Neural progenitor cell (in vitro differentiated cells): ENCODE data around the gene ABCD3. TPM values are rescaled to one million over a fixed set of nuclear protein-coding genes. Genes with fewer than 3 reads are reported as not detected.
A peak's percentile ranks its signal among the peaks of the same experiment; 100 is the strongest.
"Not testable (repeated sequence)": the region's sequence is repeated elsewhere in the genome, so short reads cannot be mapped to it uniquely, and the experiment has no call there.

ENCODE experiments used
- DNase-seq: peaks from one replicate; pipeline ENCODE4 v3.0.0-alpha.2; 2016; ENCODE audit warnings: low spot score
- H2AFZ ChIP-seq: fragments of 200-600 bp; sonication (generic); replicated peaks from 2 replicates; pipeline ENCODE4 v1.6.1; 2016; ENCODE audit warnings: antibody characterized with exemption
- H3F3A ChIP-seq: fragments of 200-600 bp; sonication (generic); 2 replicates; pipeline ENCODE4 v1.6.1; 2016; ENCODE audit warnings: antibody characterized with exemption, low read depth
- H3K27ac ChIP-seq: fragments of 200-600 bp; sonication (generic); 2 replicates; pipeline ENCODE4 v1.5.1; 2016; ENCODE audit warnings: mild to moderate bottlenecking
- H3K27me3 ChIP-seq: fragments of 200-600 bp; sonication (generic); 2 replicates; pipeline ENCODE4 v1.6.1; 2016; ENCODE audit warnings: mild to moderate bottlenecking, moderate library complexity
- H3K36me3 ChIP-seq: fragments of 200-600 bp; sonication (generic); 2 replicates; pipeline ENCODE4 v1.5.1; 2016
- H3K4me1 ChIP-seq: fragments of 200-600 bp; sonication (generic); 2 replicates; pipeline ENCODE4 v1.6.1; 2016; ENCODE audit warnings: mixed run types
- H3K4me2 ChIP-seq: fragments of 200-600 bp; sonication (generic); 2 replicates; pipeline ENCODE4 v1.6.1; 2016
- H3K4me3 ChIP-seq: fragments of 200-600 bp; sonication (generic); 2 replicates; pipeline ENCODE4 v1.5.1; 2016
- H3K79me2 ChIP-seq: fragments of 200-600 bp; sonication (generic); 2 replicates; pipeline ENCODE4 v1.6.1; 2016; ENCODE audit warnings: low read depth
- H3K9ac ChIP-seq: fragments of 200-600 bp; sonication (generic); 2 replicates; pipeline ENCODE4 v1.6.1; 2016
- H3K9me3 ChIP-seq: fragments of 200-600 bp; sonication (generic); 2 replicates; pipeline ENCODE4 v1.5.1; 2016; ENCODE audit warnings: low read depth
- H4K20me1 ChIP-seq: fragments of 200-600 bp; sonication (generic); 2 replicates; pipeline ENCODE4 v1.6.1; 2016; ENCODE audit warnings: low read depth
- H3K27ac Mint-ChIP-seq: 3 replicates; pipeline ENCODE4 v1.8.0; 2021; ENCODE audit warnings: mixed read lengths
- H3K27me3 Mint-ChIP-seq: 2 replicates; pipeline ENCODE4 v1.8.0; 2022; ENCODE audit warnings: low read depth, mild to moderate bottlenecking, inconsistent platforms, moderate library complexity, mixed read lengths; ENCODE audit not compliant: insufficient read depth
- H3K36me3 Mint-ChIP-seq: 3 replicates; pipeline ENCODE4 v1.8.0; 2021; ENCODE audit warnings: mixed read lengths
- H3K4me1 Mint-ChIP-seq: 3 replicates; pipeline ENCODE4 v1.8.0; 2021; ENCODE audit warnings: mixed read lengths
- H3K4me3 Mint-ChIP-seq: 3 replicates; pipeline ENCODE4 v1.8.0; 2021; ENCODE audit warnings: mild to moderate bottlenecking, moderate library complexity, mixed read lengths
- H3K9me3 Mint-ChIP-seq: 3 replicates; pipeline ENCODE4 v1.8.0; 2020; ENCODE audit warnings: mixed read lengths
- EZH2 ChIP-seq: fragments of 200-600 bp; sonication (generic); IDR thresholded peaks from 2 replicates; pipeline ENCODE4 v1.6.1; 2017; ENCODE audit warnings: antibody characterized with exemption, mild to moderate bottlenecking, moderate library complexity
- EZH2phosphoT487 ChIP-seq: fragments of 200-600 bp; sonication (generic); IDR thresholded peaks from 2 replicates; pipeline ENCODE4 v1.6.1; 2017; ENCODE audit warnings: antibody characterized with exemption
- total RNA-seq: library from RNA; depleted of rRNA; stranded (reverse); fragments of >200 nt; gene quantifications from 2 replicates; pipeline ENCODE4 v1.2.3, GENCODE V29; 2015; ENCODE audit warnings: low replicate concordance
- TF ChIP-seq, protein P1 (sequence below): fragments of 200-600 bp; sonication (generic); IDR thresholded peaks from 2 replicates; pipeline ENCODE4 v1.5.1; 2017; ENCODE audit warnings: antibody characterized with exemption, mild to moderate bottlenecking

ABCD3 gene
- total RNA-seq, 1 donor from 2014 or later: 45.1 TPM

- not testable (repeated sequence) for H3K9ac ChIP-seq, H3K4me2 ChIP-seq, DNase-seq, H3K27me3 ChIP-seq, H3K27me3 Mint-ChIP-seq, H4K20me1 ChIP-seq, H3K4me3 ChIP-seq, H3K4me1 Mint-ChIP-seq, H3K4me3 Mint-ChIP-seq, H3K27ac Mint-ChIP-seq, H2AFZ ChIP-seq, H3K4me1 ChIP-seq
- peak overlapping the region; percentile 46 for H3K27ac ChIP-seq
- H3K9me3 Mint-ChIP-seq: peaks cover 82% of the 10 kb centered on the region
- peaks cover 54% of the 10 kb centered on the region for H3K36me3 Mint-ChIP-seq
- H3K79me2 ChIP-seq: peaks cover 48% of the 10 kb centered on the region
- H3K36me3 ChIP-seq: peaks cover 23% of the 10 kb centered on the region
- peaks cover 23% of the 10 kb centered on the region for H3F3A ChIP-seq
- H3K9me3 ChIP-seq: peaks cover 57% of the 10 kb centered on the region
Measured at GRCh38 chr1:94445733-94446132, 27.5 kb downstream of the ABCD3 start.

DNA sequence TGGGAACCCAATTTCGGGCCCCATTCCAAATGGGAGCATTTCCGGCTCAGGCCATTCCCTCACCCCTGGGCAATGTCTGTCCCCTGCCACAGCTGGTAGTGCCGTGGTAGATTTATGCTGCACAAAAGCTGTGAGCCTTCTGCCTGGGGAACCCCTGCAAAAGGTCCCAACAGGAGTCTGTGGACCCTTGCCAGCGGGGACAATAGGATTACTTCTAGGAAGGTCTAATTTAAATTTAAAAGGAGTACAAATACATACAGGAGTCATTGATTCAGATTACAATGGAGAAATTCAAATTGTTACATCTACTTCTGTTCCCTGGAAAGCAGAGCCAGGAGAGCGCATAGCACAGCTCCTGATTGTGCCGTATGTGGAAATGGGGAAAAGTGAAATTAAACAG lies 28.0 kb downstream of the ABCD3 start:
- H3K27ac Mint-ChIP-seq, DNase-seq: not testable (repeated sequence)
- peaks cover 83% of the 10 kb centered on the region for H3K9me3 Mint-ChIP-seq

GRCh38 chr1:94448741-94449140 lies 30.6 kb downstream of the ABCD3 start:
- H3K4me1 ChIP-seq, H3K4me3 Mint-ChIP-seq, H2AFZ ChIP-seq, H3K27ac ChIP-seq, H3K4me3 ChIP-seq, DNase-seq, H3K27me3 ChIP-seq, H4K20me1 ChIP-seq, H3K27ac Mint-ChIP-seq, H3K9ac ChIP-seq, H3K4me1 Mint-ChIP-seq, H3K4me2 ChIP-seq, H3K27me3 Mint-ChIP-seq: not testable (repeated sequence)
- Mint-ChIP-seq H3K9me3 (peaks cover 71% of the 10 kb centered on the region), H3K36me3 (peaks cover 59% of the 10 kb centered on the region)
- peaks cover 26% of the 10 kb centered on the region for H3K79me2 ChIP-seq
- peaks cover 48% of the 10 kb centered on the region for H3K9me3 ChIP-seq
- peaks cover 25% of the 10 kb centered on the region for H3K36me3 ChIP-seq
- peaks cover 23% of the 10 kb centered on the region for H3F3A ChIP-seq

More for the DNA sequence above, 28.0 kb downstream of the ABCD3 start:
- H3F3A ChIP-seq: peaks cover 23% of the 10 kb centered on the region
- H3K36me3 Mint-ChIP-seq: peaks cover 58% of the 10 kb centered on the region
- peaks cover 44% of the 10 kb centered on the region for H3K79me2 ChIP-seq
- not testable (repeated sequence) for H3K9ac ChIP-seq, H4K20me1 ChIP-seq, H3K4me2 ChIP-seq, H3K4me3 ChIP-seq, H3K4me1 ChIP-seq, H2AFZ ChIP-seq, H3K4me3 Mint-ChIP-seq, H3K27me3 ChIP-seq, H3K27me3 Mint-ChIP-seq, H3K4me1 Mint-ChIP-seq
- peak overlapping the region; percentile 46 for H3K27ac ChIP-seq
- peaks cover 27% of the 10 kb centered on the region for H3K36me3 ChIP-seq
- H3K9me3 ChIP-seq: peaks cover 61% of the 10 kb centered on the region

DNA sequence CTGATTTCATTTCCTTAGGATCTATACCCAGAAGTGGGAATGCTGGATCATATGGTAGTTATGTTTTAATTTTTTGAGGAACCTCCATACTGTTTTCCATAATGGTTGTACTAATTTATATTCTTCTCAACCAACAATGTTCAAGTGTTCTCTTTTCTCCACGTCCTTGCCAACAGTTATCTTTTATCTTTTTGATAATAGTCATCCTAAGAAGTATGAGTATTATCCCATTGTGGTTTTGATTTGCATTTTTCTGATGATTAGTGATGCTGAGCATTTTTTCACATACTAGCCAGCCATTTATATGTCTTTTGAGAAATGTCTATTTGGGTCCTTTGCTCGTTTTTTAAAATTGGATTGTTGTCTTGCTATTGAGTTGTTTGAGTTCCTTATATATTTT lies 38.5 kb downstream of the ABCD3 start:
- Mint-ChIP-seq H3K9me3 (peaks cover 7% of the 10 kb centered on the region), H3K4me1 (no peaks in the 10 kb centered on the region), H3K36me3 (peaks cover 33% of the 10 kb centered on the region), H3K27me3 (no peaks in the 10 kb centered on the region), H3K27ac (no peak overlapping the region), H3K4me3 (no peak overlapping the region)
- no peak overlapping the region for H3K4me2 ChIP-seq
- TF ChIP-seq EZH2: no peak
- no peak for TF ChIP-seq EZH2phosphoT487
- TF ChIP-seq, protein P1, sequence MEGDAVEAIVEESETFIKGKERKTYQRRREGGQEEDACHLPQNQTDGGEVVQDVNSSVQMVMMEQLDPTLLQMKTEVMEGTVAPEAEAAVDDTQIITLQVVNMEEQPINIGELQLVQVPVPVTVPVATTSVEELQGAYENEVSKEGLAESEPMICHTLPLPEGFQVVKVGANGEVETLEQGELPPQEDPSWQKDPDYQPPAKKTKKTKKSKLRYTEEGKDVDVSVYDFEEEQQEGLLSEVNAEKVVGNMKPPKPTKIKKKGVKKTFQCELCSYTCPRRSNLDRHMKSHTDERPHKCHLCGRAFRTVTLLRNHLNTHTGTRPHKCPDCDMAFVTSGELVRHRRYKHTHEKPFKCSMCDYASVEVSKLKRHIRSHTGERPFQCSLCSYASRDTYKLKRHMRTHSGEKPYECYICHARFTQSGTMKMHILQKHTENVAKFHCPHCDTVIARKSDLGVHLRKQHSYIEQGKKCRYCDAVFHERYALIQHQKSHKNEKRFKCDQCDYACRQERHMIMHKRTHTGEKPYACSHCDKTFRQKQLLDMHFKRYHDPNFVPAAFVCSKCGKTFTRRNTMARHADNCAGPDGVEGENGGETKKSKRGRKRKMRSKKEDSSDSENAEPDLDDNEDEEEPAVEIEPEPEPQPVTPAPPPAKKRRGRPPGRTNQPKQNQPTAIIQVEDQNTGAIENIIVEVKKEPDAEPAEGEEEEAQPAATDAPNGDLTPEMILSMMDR: no peak
- no peaks in the 10 kb centered on the region for H3K4me1 ChIP-seq
- H3K4me3 ChIP-seq: no peak overlapping the region
- no peaks in the 10 kb centered on the region for H4K20me1 ChIP-seq
- H3K27me3 ChIP-seq: no peaks in the 10 kb centered on the region
- peaks cover 1% of the 10 kb centered on the region for H3K36me3 ChIP-seq
- H3K9me3 ChIP-seq: no peaks in the 10 kb centered on the region
- H3K27ac ChIP-seq: no peak overlapping the region
- H3K79me2 ChIP-seq: peaks cover 5% of the 10 kb centered on the region
- no peaks in the 10 kb centered on the region for H3F3A ChIP-seq
- H2AFZ ChIP-seq: no peak overlapping the region
- DNase-seq: no peak
- no peak overlapping the region for H3K9ac ChIP-seq

- TF ChIP-seq, protein P1: no peak
- TF ChIP-seq EZH2 (no peak), EZH2phosphoT487 (no peak)
- H3F3A ChIP-seq: peaks cover 7% of the 10 kb centered on the region
- no peaks in the 10 kb centered on the region for H4K20me1 ChIP-seq
- no peaks in the 10 kb centered on the region for H3K27me3 ChIP-seq
- no peak overlapping the region for H3K27ac ChIP-seq
- Mint-ChIP-seq H3K36me3 (peaks cover 27% of the 10 kb centered on the region), H3K9me3 (peaks cover 3% of the 10 kb centered on the region), H3K4me3 (no peak overlapping the region), H3K27ac (no peak overlapping the region), H3K4me1 (no peaks in the 10 kb centered on the region), H3K27me3 (no peaks in the 10 kb centered on the region)
- no peaks in the 10 kb centered on the region for H3K79me2 ChIP-seq
- no peaks in the 10 kb centered on the region for H3K9me3 ChIP-seq
- no peak overlapping the region for H2AFZ ChIP-seq
- no peak for DNase-seq
- peaks cover 9% of the 10 kb centered on the region for H3K36me3 ChIP-seq
- no peak overlapping the region for H3K9ac ChIP-seq
- H3K4me1 ChIP-seq: no peaks in the 10 kb centered on the region
- no peak overlapping the region for H3K4me2 ChIP-seq
- H3K4me3 ChIP-seq: no peak overlapping the region
Measured at GRCh38 chr1:94462606-94463005, 44.4 kb downstream of the ABCD3 start.
